ENCODE results near the gene PITPNM3. TPM values are rescaled to one million over a fixed set of nuclear protein-coding genes. Genes with fewer than 3 reads are reported as not detected.
A peak's percentile ranks its signal among the peaks of the same experiment; 100 is the strongest.

Gene PITPNM3
- total and polyA plus RNA-seq, 3 experiments from 2014 or later = 0.40 to 0.50 TPM; not detected in 1

GRCh38 chr17:6443692-6444570 is 112.4 kb downstream of the PITPNM3 start, which contains the start of gene PIMREG:
Gene PIMREG, plus strand, starts transcription at chr17:6444455. Its CDS starts 656 bp downstream, at chr17:6445111.
- Mint-ChIP-seq H3K27me3 (peaks cover 5 to 18% of the 10 kb centered on the region in 2 donors), H3K4me3 (peak within 1 kb of the TSS; percentile 87 to 95 (median 92)), H3K27ac (peak within 1 kb of the TSS; percentile 57 to 91 (median 86)), H3K36me3 (peaks cover 0 to 4% (median 0%) of the 10 kb centered on the region in 3 donors), H3K4me1 (peaks cover 12 to 14% (median 14%) of the 10 kb centered on the region in 3 donors), H3K9me3 (peaks cover 0 to 4% (median 0%) of the 10 kb centered on the region in 5 donors)
- CTCF ChIA-PET = interaction anchor here (2.4 kb wide), 1 partner anchor 8 kb away, joined by 12 read pairs; no protein-coding TSS in a partner anchor
- peak within 1 kb of the TSS; percentile 73 for H3K4me3 ChIP-seq (ENCODE audit: low read length)
- no peaks in the 10 kb centered on the region for H3K27me3 ChIP-seq (ENCODE audit: insufficient read depth, low read length, poor library complexity, severe bottlenecking)
- H3K4me1 ChIP-seq (ENCODE audit: insufficient read depth, low read length) = peaks cover 4% of the 10 kb centered on the region
- POLR2A ChIA-PET = no interaction called here
- H3K36me3 ChIP-seq (ENCODE audit: insufficient read depth, low read length) = no peaks in the 10 kb centered on the region
- H3K9me3 ChIP-seq (ENCODE audit: low read length) = no peaks in the 10 kb centered on the region
- no peak within 1 kb of the TSS for H3K27ac ChIP-seq (ENCODE audit: low read depth, low read length)
- DNase-seq = peak; percentile 78 to 88 (median 85)

GRCh38 chr17:6442775-6443174 is 113.6 kb downstream of the PITPNM3 start:
- H3K27me3 Mint-ChIP-seq = peaks cover 10 to 24% of the 10 kb centered on the region in 2 donors
- peaks cover 12 to 14% (median 14%) of the 10 kb centered on the region in 3 donors for H3K4me1 Mint-ChIP-seq
- H3K36me3 Mint-ChIP-seq = peaks cover 0 to 4% (median 0%) of the 10 kb centered on the region in 3 donors
- H3K4me3 Mint-ChIP-seq = peak overlapping the region in 3 of 7 donors; percentile 61 to 91 (median 87)
- no peak overlapping the region for H3K27ac Mint-ChIP-seq
- Histone ChIP-seq H3K36me3 (ENCODE audit: insufficient read depth, low read length) (no peaks in the 10 kb centered on the region), H3K9me3 (ENCODE audit: low read length) (no peaks in the 10 kb centered on the region), H3K4me3 (ENCODE audit: low read length) (no peak overlapping the region), H3K27me3 (ENCODE audit: insufficient read depth, low read length, poor library complexity, severe bottlenecking) (no peaks in the 10 kb centered on the region), H3K4me1 (ENCODE audit: insufficient read depth, low read length) (peaks cover 4% of the 10 kb centered on the region), H3K27ac (ENCODE audit: low read depth, low read length) (no peak overlapping the region)
- DNase-seq = no peak
- CTCF ChIA-PET = no interaction called here
- POLR2A ChIA-PET = no interaction called here
- H3K9me3 Mint-ChIP-seq = peaks cover 0 to 4% (median 0%) of the 10 kb centered on the region in 5 donors

DNA sequence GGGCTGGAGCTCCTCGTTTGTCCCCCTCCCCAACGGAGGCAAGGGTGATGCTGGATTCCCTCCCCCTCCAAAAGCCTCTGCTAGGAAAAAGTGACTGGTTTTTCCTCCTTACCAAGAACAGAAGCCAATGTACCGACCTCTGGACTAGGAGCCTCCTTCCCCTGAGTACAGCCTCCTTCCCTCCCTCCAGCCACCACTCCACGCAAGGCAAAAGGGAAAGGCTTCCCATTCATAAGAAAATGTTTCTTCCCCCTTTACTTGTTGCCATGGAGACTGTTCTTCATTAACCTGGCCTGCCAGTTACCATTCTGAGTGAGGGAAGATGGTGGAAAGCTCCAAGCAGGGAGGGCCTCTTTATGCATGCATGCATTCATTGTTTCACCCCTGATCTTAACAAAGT is 116.4 kb downstream of the PITPNM3 start:
- Histone ChIP-seq H3K9me3 (ENCODE audit: low read length) (no peaks in the 10 kb centered on the region), H3K4me3 (ENCODE audit: low read length) (no peak overlapping the region), H3K4me1 (ENCODE audit: insufficient read depth, low read length) (peaks cover 4% of the 10 kb centered on the region), H3K27ac (ENCODE audit: low read depth, low read length) (no peak overlapping the region), H3K36me3 (ENCODE audit: insufficient read depth, low read length) (no peaks in the 10 kb centered on the region), H3K27me3 (ENCODE audit: insufficient read depth, low read length, poor library complexity, severe bottlenecking) (peaks cover 4% of the 10 kb centered on the region)
- Mint-ChIP-seq H3K4me3 (no peak overlapping the region), H3K4me1 (peaks cover 13 to 19% (median 14%) of the 10 kb centered on the region in 3 donors), H3K27ac (no peak overlapping the region), H3K27me3 (peaks cover 15 to 42% of the 10 kb centered on the region in 2 donors), H3K36me3 (peaks cover 0 to 4% (median 0%) of the 10 kb centered on the region in 3 donors), H3K9me3 (peaks cover 0 to 4% (median 0%) of the 10 kb centered on the region in 5 donors)
- CTCF ChIA-PET = no interaction called here
- no peak for DNase-seq
- POLR2A ChIA-PET = no interaction called here

- peaks cover 4% of the 10 kb centered on the region for H3K27me3 ChIP-seq (ENCODE audit: insufficient read depth, low read length, poor library complexity, severe bottlenecking)
- Mint-ChIP-seq H3K4me1 (peaks cover 0 to 4% (median 2%) of the 10 kb centered on the region in 3 donors), H3K9me3 (no peaks in the 10 kb centered on the region), H3K27me3 (peaks cover 17 to 42% of the 10 kb centered on the region in 2 donors), H3K27ac (no peak overlapping the region), H3K4me3 (no peak overlapping the region), H3K36me3 (peaks cover 0 to 4% (median 0%) of the 10 kb centered on the region in 3 donors)
- H3K9me3 ChIP-seq (ENCODE audit: low read length) = no peaks in the 10 kb centered on the region
- H3K4me3 ChIP-seq (ENCODE audit: low read length) = no peak overlapping the region
- POLR2A ChIA-PET = no interaction called here
- H3K4me1 ChIP-seq (ENCODE audit: insufficient read depth, low read length) = no peaks in the 10 kb centered on the region
- H3K36me3 ChIP-seq (ENCODE audit: insufficient read depth, low read length) = no peaks in the 10 kb centered on the region
- DNase-seq = no peak
- no peak overlapping the region for H3K27ac ChIP-seq (ENCODE audit: low read depth, low read length)
- CTCF ChIA-PET = no interaction called here
These were observed 118.4 kb downstream of the PITPNM3 start for GRCh38 chr17:6437956-6438355.

GRCh38 chr17:6437466-6437865 is 118.9 kb downstream of the PITPNM3 start:
- no peak overlapping the region for H3K4me3 ChIP-seq (ENCODE audit: low read length)
- DNase-seq = no peak
- H3K27ac ChIP-seq (ENCODE audit: low read depth, low read length) = no peak overlapping the region
- H3K9me3 ChIP-seq (ENCODE audit: low read length) = no peaks in the 10 kb centered on the region
- CTCF ChIA-PET = interaction anchor here (1.5 kb wide), 1 partner anchor 845 kb away, joined by 6 read pairs; no protein-coding TSS in a partner anchor
- Mint-ChIP-seq H3K4me3 (no peak overlapping the region), H3K27ac (no peak overlapping the region), H3K27me3 (peaks cover 17 to 42% of the 10 kb centered on the region in 2 donors), H3K4me1 (peaks cover 0 to 4% (median 2%) of the 10 kb centered on the region in 3 donors), H3K36me3 (peaks cover 0 to 4% (median 0%) of the 10 kb centered on the region in 3 donors), H3K9me3 (no peaks in the 10 kb centered on the region)
- H3K27me3 ChIP-seq (ENCODE audit: insufficient read depth, low read length, poor library complexity, severe bottlenecking) = peaks cover 4% of the 10 kb centered on the region
- no peaks in the 10 kb centered on the region for H3K4me1 ChIP-seq (ENCODE audit: insufficient read depth, low read length)
- no peaks in the 10 kb centered on the region for H3K36me3 ChIP-seq (ENCODE audit: insufficient read depth, low read length)
- POLR2A ChIA-PET = no interaction called here

GRCh38 chr17:6435968-6436367 is 120.4 kb downstream of the PITPNM3 start:
- Histone ChIP-seq H3K36me3 (ENCODE audit: insufficient read depth, low read length) (no peaks in the 10 kb centered on the region), H3K9me3 (ENCODE audit: low read length) (no peaks in the 10 kb centered on the region), H3K27me3 (ENCODE audit: insufficient read depth, low read length, poor library complexity, severe bottlenecking) (peaks cover 4% of the 10 kb centered on the region), H3K4me3 (ENCODE audit: low read length) (no peak overlapping the region), H3K27ac (ENCODE audit: low read depth, low read length) (no peak overlapping the region), H3K4me1 (ENCODE audit: insufficient read depth, low read length) (no peaks in the 10 kb centered on the region)
- Mint-ChIP-seq H3K9me3 (peaks cover under 1 to 8% (median 5%) of the 10 kb centered on the region in 5 donors), H3K27ac (no peak overlapping the region), H3K4me1 (peaks cover 0 to 4% (median 2%) of the 10 kb centered on the region in 3 donors), H3K27me3 (peaks cover 17 to 46% of the 10 kb centered on the region in 2 donors), H3K36me3 (peaks cover 0 to 11% (median 0%) of the 10 kb centered on the region in 3 donors), H3K4me3 (no peak overlapping the region)
- peak; percentile 26 to 71 (median 42) for DNase-seq
- POLR2A ChIA-PET = interaction anchor here (0.7 kb wide), 1 partner anchor 844 kb away, joined by 3 read pairs; no protein-coding TSS in a partner anchor
- CTCF ChIA-PET = interaction anchor here (1.1 to 1.6 kb wide), 9 partner anchors 9 to 849 kb away, joined by 3 to 12 read pairs (median 4); partner anchors contain the start of gene PIMREG

DNA sequence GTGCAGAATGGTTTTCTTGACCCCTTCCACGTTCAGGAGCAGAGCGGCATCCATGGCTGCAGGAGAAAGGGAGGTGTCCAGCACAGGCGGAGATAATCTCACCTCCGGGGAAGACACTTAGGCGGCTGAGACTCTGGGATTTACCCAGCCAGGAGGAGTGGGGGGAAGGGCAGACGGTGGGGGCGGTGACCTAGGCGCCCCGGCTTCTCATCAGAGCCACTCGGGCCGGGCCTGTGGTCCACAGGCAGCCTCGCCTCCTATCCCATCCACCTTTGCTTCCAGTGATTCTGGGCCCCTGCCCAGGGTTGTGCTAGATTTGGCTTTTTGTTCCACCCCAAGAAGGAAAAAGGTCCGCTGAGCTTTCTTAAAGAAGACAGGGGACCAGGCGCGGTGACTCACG is 121.3 kb downstream of the PITPNM3 start, which contains the start of gene AIPL1:
TSS of gene AIPL1 (minus strand) at position 71 of the 400 bp plus-strand sequence. CDS start at position 54, 17 bp downstream.
- no peak within 1 kb of the TSS for H3K27ac Mint-ChIP-seq
- DNase-seq = no peak
- POLR2A ChIA-PET = no interaction called here
- H3K36me3 Mint-ChIP-seq = peaks cover 0 to 15% (median 0%) of the 10 kb centered on the region in 3 donors
- peaks cover 0 to 4% (median 2%) of the 10 kb centered on the region in 3 donors for H3K4me1 Mint-ChIP-seq
- H3K9me3 Mint-ChIP-seq = peaks cover 5 to 12% (median 9%) of the 10 kb centered on the region in 5 donors
- CTCF ChIA-PET = interaction anchor here (1.1 to 1.4 kb wide), 5 partner anchors 11 to 848 kb away, joined by 3 to 4 read pairs (median 3); no protein-coding TSS in a partner anchor
- peaks cover 4% of the 10 kb centered on the region for H3K27me3 ChIP-seq (ENCODE audit: insufficient read depth, low read length, poor library complexity, severe bottlenecking)
- no peaks in the 10 kb centered on the region for H3K9me3 ChIP-seq (ENCODE audit: low read length)
- no peak within 1 kb of the TSS for H3K4me3 ChIP-seq (ENCODE audit: low read length)
- no peaks in the 10 kb centered on the region for H3K4me1 ChIP-seq (ENCODE audit: insufficient read depth, low read length)
- no peaks in the 10 kb centered on the region for H3K36me3 ChIP-seq (ENCODE audit: insufficient read depth, low read length)
- H3K27me3 Mint-ChIP-seq = peaks cover 17 to 39% of the 10 kb centered on the region in 2 donors
- H3K27ac ChIP-seq (ENCODE audit: low read depth, low read length) = no peak within 1 kb of the TSS
- no peak within 1 kb of the TSS for H3K4me3 Mint-ChIP-seq
